SK-N-SH (cell line): Measurements from ENCODE around the gene PODXL2. TPM values are rescaled to one million over a fixed set of nuclear protein-coding genes. Genes with fewer than 3 reads are reported as not detected.

Experiments
- CTCF ChIA-PET: fragments of 300-600, 350-600 bp; formaldehyde crosslinking; extraction: SDS; loops from one replicate; lab custom pipeline; 2021; lab: Yijun Ruan, JAX
- POLR2A ChIA-PET: fragments of 350-600 bp; sonication (Branson Sonifier 250); formaldehyde crosslinking; extraction: SDS; loops from one replicate; lab custom pipeline; 2020; ENCODE audit warnings: antibody characterized with exemption, inconsistent platforms; lab: Yijun Ruan, JAX
- DNase-seq: peaks from one replicate; pipeline ENCODE4 v3.0.0; 2012
- H2AFZ ChIP-seq: fragments of 200-600 bp; sonication (generic); 2 replicates; pipeline ENCODE4 v1.8.1; 2016; ENCODE audit warnings: antibody characterized with exemption, mild to moderate bottlenecking, low read depth
- H3F3A ChIP-seq: fragments of 200-600 bp; sonication (generic); replicated peaks from 2 replicates; pipeline ENCODE3; 2016; ENCODE audit warnings: antibody characterized with exemption, mild to moderate bottlenecking; ENCODE audit not compliant: insufficient read depth
- H3K27ac ChIP-seq, 2 experiments: fragments of 200-500 bp in 1 of 2; fragments of 200-600 bp in 1 of 2; sonication (Bioruptor generic) in 1 of 2; sonication (generic), shearing (Covaris generic) in 1 of 2; 2 replicates each; pipeline versions ENCODE4 v1.5.1 to v1.6.1; 2014 to 2016; ENCODE audit warnings: low read depth in 2 of 2, inconsistent platforms in 1 of 2, low read length in 1 of 2, mild to moderate bottlenecking in 1 of 2, mixed read lengths in 1 of 2
- H3K27me3 ChIP-seq: fragments of 200-600 bp; sonication (generic), shearing (Covaris generic); 2 replicates; pipeline ENCODE4 v1.6.1; 2016; ENCODE audit warnings: mixed run types; ENCODE audit not compliant: insufficient read depth
- H3K36me3 ChIP-seq, 2 experiments: fragments of 200-500 bp in 1 of 2; fragments of 200-600 bp in 1 of 2; sonication (Bioruptor generic) in 1 of 2; sonication (generic) in 1 of 2; replicated peaks in 1 of 2; 2 replicates each; pipeline versions ENCODE3 to v1.5.1; 2014 to 2016; ENCODE audit warnings: low read length in 1 of 2, mild to moderate bottlenecking in 1 of 2; ENCODE audit not compliant: insufficient read depth in 2 of 2, control insufficient read depth in 1 of 2
- H3K4me1 ChIP-seq, 2 experiments: fragments of 200-500 bp in 1 of 2; fragments of 200-600 bp in 1 of 2; sonication (Bioruptor generic) in 1 of 2; sonication (generic), shearing (Covaris generic) in 1 of 2; 2 replicates each; pipeline versions ENCODE4 v1.5.1 to v1.6.1; 2014 to 2016; ENCODE audit warnings: low read depth in 1 of 2, low read length in 1 of 2, mixed run types in 1 of 2; ENCODE audit not compliant: insufficient read depth in 2 of 2, control insufficient read depth in 1 of 2
- H3K4me2 ChIP-seq: fragments of 200-600 bp; sonication (generic), shearing (Covaris generic); 2 replicates; pipeline ENCODE4 v1.6.1; 2017; ENCODE audit warnings: mixed run types
- H3K4me3 ChIP-seq, 2 experiments: fragments of 200-500 bp in 1 of 2; fragments of 200-600 bp in 1 of 2; sonication (Bioruptor generic) in 1 of 2; sonication (generic), shearing (Covaris generic) in 1 of 2; 2 replicates each; pipeline versions ENCODE4 v1.5.1 to v1.8.1; 2014 to 2016; ENCODE audit warnings: low read depth in 2 of 2, inconsistent platforms in 1 of 2, low read length in 1 of 2, mild to moderate bottlenecking in 1 of 2, mixed read lengths in 1 of 2, moderate library complexity in 1 of 2
- H3K79me2 ChIP-seq: fragments of 200-600 bp; sonication (generic); 2 replicates; pipeline ENCODE4 v1.8.1; 2017; ENCODE audit warnings: mild to moderate bottlenecking; ENCODE audit not compliant: insufficient read depth
- H3K9ac ChIP-seq: fragments of 200-600 bp; sonication (generic); 2 replicates; pipeline ENCODE4 v1.6.1; 2017; ENCODE audit warnings: mixed run types
- H3K9me2 ChIP-seq: fragments of 200-600 bp; sonication (generic); 2 replicates; pipeline ENCODE4 v1.6.1; 2017; ENCODE audit warnings: mixed run types
- H3K9me3 ChIP-seq: fragments of 200-600 bp; sonication (generic); 2 replicates; pipeline ENCODE4 v1.6.1; 2017; ENCODE audit warnings: mixed run types, mild to moderate bottlenecking, moderate library complexity
- H4K20me1 ChIP-seq: fragments of 200-600 bp; sonication (generic); 2 replicates; pipeline ENCODE4 v1.6.1; 2017; ENCODE audit warnings: mild to moderate bottlenecking, mixed run types; ENCODE audit not compliant: insufficient read depth
- ELF1 ChIP-seq: IDR thresholded peaks from 2 replicates; pipeline ENCODE4 v1.4.0; 2012
- EP300 ChIP-seq, 2 experiments: IDR thresholded peaks; 2 replicates each; pipeline versions ENCODE4 v1.4.0 to v1.6.1; 2012; ENCODE audit warnings: borderline replicate concordance in 1 of 2, low read depth in 1 of 2, low read length in 1 of 2
- FOSL2 ChIP-seq: IDR thresholded peaks from 2 replicates; pipeline ENCODE4 v1.4.0; 2012; ENCODE audit warnings: low read depth, mild to moderate bottlenecking, moderate library complexity, borderline replicate concordance
- FOXJ3 ChIP-seq: sonication (generic); formaldehyde crosslinking; IDR thresholded peaks from 2 replicates; pipeline ENCODE4 v1.5.1; 2020; ENCODE audit warnings: mild to moderate bottlenecking, missing genetic modification reagents
- GABPA ChIP-seq: IDR thresholded peaks from 2 replicates; pipeline ENCODE4 v1.4.0; 2012; ENCODE audit warnings: low read depth, mild to moderate bottlenecking
- GATA2 ChIP-seq: sonication (generic); formaldehyde crosslinking; IDR thresholded peaks from 2 replicates; pipeline ENCODE4 v1.5.0; 2020; ENCODE audit warnings: mild to moderate bottlenecking, missing genetic modification reagents
- NFIC ChIP-seq: IDR thresholded peaks from 2 replicates; pipeline ENCODE4 v1.4.0; 2012; ENCODE audit warnings: borderline replicate concordance
- NRF1 ChIP-seq: IDR thresholded peaks from 2 replicates; pipeline ENCODE4 v1.6.1; 2012; ENCODE audit warnings: low read depth, mild to moderate bottlenecking, low read length
- POLR2AphosphoS5 ChIP-seq: IDR thresholded peaks from 2 replicates; pipeline ENCODE4 v1.6.1; 2012; ENCODE audit warnings: low read depth, low read length
- RFX5 ChIP-seq: IDR thresholded peaks from 2 replicates; pipeline ENCODE4 v1.6.1; 2012; ENCODE audit warnings: mild to moderate bottlenecking, improper control_type of control experiment, low read length
- RXRA ChIP-seq: IDR thresholded peaks from 2 replicates; pipeline ENCODE4 v1.4.0; 2012; ENCODE audit warnings: low read depth, mild to moderate bottlenecking, borderline replicate concordance
- TAF1 ChIP-seq: IDR thresholded peaks from 2 replicates; pipeline ENCODE4 v1.6.1; 2012; ENCODE audit warnings: low read depth, mild to moderate bottlenecking, low read length, moderate library complexity, borderline replicate concordance
- TCF12 ChIP-seq: IDR thresholded peaks from 2 replicates; pipeline ENCODE4 v1.4.0; 2012
- TEAD4 ChIP-seq: IDR thresholded peaks from 2 replicates; pipeline ENCODE4 v1.4.0; 2012; ENCODE audit warnings: mild to moderate bottlenecking, borderline replicate concordance; ENCODE audit not compliant: insufficient read depth
- WGBS: methylation state at CpG from one replicate; pipeline ENCODE4 v1.1.6; 2017; ENCODE audit warnings: low lambda C conversion rate; 5-methylcytosine and 5-hydroxymethylcytosine counted together
- polyA plus RNA-seq, 3 experiments: library from polyadenylated mRNA; depleted of rRNA; stranded (reverse); fragments of >200 nt; gene quantifications; 2 replicates each; pipeline ENCODE4 v1.2.3, GENCODE V29; 2012
- TF ChIP-seq, protein P1 (sequence below): IDR thresholded peaks from 2 replicates; pipeline ENCODE4 v1.4.0; 2012; ENCODE audit warnings: low read depth
- TF ChIP-seq, protein P2 (sequence below): IDR thresholded peaks from 2 replicates; pipeline ENCODE4 v1.6.1; 2012; ENCODE audit warnings: mild to moderate bottlenecking, low read depth, low read length, moderate library complexity
- TF ChIP-seq, protein P3 (sequence below): IDR thresholded peaks from 2 replicates; pipeline ENCODE4 v1.4.0; 2012; ENCODE audit warnings: low read depth, borderline replicate concordance
- TF ChIP-seq, protein P4 (sequence below): IDR thresholded peaks from 2 replicates; pipeline ENCODE4; 2012
- TF ChIP-seq, protein P5 (sequence below): fragments of 200-600 bp; sonication (generic); IDR thresholded peaks from 2 replicates; pipeline ENCODE4 v1.6.1; 2017; ENCODE audit warnings: antibody characterized with exemption, mild to moderate bottlenecking, moderate library complexity
- TF ChIP-seq, protein P6 (sequence below): IDR thresholded peaks from 2 replicates; pipeline ENCODE4 v1.4.0; 2012; ENCODE audit warnings: low read depth, borderline replicate concordance
- TF ChIP-seq, protein P7 (sequence below): fragments of 150-350 bp; IDR thresholded peaks from 2 replicates; pipeline ENCODE4 v1.6.1; 2017; ENCODE audit warnings: antibody characterized with exemption, low read length, low read depth, borderline replicate concordance

The PODXL2 gene
- polyA plus RNA-seq, 1 of the 3 experiments (the other 2 are of a cell fraction) = 27.5 TPM

DNA sequence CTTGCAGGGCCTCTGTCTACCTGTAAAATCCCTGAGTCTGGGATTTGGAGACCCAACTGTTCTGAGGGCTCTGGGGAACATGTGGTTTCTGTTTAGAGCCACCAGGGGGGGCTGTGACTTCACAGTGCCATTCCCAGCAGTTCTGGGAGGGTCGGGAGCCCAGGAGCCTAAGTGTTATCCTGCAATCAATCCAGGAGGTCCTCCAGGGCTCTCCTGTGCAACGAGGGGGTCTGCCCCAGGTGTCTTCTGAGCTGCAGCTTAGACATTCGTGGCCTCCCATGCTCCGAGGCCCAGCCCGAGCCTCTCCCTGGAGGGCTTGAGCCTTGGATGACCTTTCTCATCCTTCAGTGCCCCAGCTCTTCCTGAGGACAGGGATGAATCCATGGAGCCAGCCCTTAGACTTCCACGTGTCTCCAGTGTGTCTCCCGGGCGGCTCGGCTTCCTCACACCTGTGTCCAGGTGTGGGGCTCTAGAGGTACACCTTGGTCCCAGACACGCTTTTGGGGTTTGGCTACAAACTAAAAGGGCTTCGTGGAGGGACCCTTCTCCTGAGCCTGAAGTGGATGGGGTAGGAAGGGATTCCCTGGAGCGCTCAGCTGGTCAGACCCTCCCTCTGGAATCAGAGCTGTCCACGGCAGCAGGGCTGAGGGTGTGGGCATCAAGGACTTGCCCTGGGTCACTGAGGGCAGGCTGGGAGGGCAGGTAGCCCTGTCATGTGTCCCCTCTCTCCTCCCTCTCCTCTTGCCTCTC is 23.4 kb downstream of the PODXL2 start:
- Histone ChIP-seq H3K4me2 (no peak overlapping the region), H3K9ac (no peak overlapping the region), H4K20me1 (no peaks in the 10 kb centered on the region), H3K9me3 (no peaks in the 10 kb centered on the region), H3K4me1 (peaks cover 0 to 8% of the 10 kb centered on the region in 2 experiments; a peak in 2 of 4 replicates), H2AFZ (no peak overlapping the region), H3K79me2 (no peaks in the 10 kb centered on the region), H3K27ac (no peak overlapping the region), H3K36me3 (no peaks in the 10 kb centered on the region), H3K27me3 (no peaks in the 10 kb centered on the region), H3F3A (peaks cover 14% of the 10 kb centered on the region), H3K9me2 (no peaks in the 10 kb centered on the region), H3K4me3 (no peak overlapping the region; a peak in 1 of 4 replicates)
- 63% methylated on average over 7 of the region's 13 CpGs for WGBS
- CTCF ChIA-PET = interaction anchor here (0.6 to 3.4 kb wide), 29 partner anchors 9 to 557 kb away, joined by 3 to 35 read pairs (median 6); partner anchors contain the start of genes ABTB1, MGLL and PODXL2
- DNase-seq = peak; percentile 79
- POLR2A ChIA-PET = no interaction called here
- TF ChIP-seq, protein P1, sequence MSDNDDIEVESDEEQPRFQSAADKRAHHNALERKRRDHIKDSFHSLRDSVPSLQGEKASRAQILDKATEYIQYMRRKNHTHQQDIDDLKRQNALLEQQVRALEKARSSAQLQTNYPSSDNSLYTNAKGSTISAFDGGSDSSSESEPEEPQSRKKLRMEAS = peak; percentile 59
- TF ChIP-seq, protein P2, sequence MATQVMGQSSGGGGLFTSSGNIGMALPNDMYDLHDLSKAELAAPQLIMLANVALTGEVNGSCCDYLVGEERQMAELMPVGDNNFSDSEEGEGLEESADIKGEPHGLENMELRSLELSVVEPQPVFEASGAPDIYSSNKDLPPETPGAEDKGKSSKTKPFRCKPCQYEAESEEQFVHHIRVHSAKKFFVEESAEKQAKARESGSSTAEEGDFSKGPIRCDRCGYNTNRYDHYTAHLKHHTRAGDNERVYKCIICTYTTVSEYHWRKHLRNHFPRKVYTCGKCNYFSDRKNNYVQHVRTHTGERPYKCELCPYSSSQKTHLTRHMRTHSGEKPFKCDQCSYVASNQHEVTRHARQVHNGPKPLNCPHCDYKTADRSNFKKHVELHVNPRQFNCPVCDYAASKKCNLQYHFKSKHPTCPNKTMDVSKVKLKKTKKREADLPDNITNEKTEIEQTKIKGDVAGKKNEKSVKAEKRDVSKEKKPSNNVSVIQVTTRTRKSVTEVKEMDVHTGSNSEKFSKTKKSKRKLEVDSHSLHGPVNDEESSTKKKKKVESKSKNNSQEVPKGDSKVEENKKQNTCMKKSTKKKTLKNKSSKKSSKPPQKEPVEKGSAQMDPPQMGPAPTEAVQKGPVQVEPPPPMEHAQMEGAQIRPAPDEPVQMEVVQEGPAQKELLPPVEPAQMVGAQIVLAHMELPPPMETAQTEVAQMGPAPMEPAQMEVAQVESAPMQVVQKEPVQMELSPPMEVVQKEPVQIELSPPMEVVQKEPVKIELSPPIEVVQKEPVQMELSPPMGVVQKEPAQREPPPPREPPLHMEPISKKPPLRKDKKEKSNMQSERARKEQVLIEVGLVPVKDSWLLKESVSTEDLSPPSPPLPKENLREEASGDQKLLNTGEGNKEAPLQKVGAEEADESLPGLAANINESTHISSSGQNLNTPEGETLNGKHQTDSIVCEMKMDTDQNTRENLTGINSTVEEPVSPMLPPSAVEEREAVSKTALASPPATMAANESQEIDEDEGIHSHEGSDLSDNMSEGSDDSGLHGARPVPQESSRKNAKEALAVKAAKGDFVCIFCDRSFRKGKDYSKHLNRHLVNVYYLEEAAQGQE = no peak
- TF ChIP-seq GABPA (no peak), FOXJ3 (CRISPR knock-in tag) (no peak), TAF1 (no peak), RFX5 (no peak), NFIC (no peak), EP300 (IDR thresholded peaks at IDR 0.05; ENCODE audit: borderline replicate concordance in 1 of 2, low read depth in 1 of 2, low read length in 1 of 2) (no peak), RXRA (no peak), GATA2 (no peak), NRF1 (no peak), TEAD4 (no peak), ELF1 (no peak), FOSL2 (no peak), POLR2AphosphoS5 (no peak), TCF12 (no peak)
- TF ChIP-seq, protein P3, sequence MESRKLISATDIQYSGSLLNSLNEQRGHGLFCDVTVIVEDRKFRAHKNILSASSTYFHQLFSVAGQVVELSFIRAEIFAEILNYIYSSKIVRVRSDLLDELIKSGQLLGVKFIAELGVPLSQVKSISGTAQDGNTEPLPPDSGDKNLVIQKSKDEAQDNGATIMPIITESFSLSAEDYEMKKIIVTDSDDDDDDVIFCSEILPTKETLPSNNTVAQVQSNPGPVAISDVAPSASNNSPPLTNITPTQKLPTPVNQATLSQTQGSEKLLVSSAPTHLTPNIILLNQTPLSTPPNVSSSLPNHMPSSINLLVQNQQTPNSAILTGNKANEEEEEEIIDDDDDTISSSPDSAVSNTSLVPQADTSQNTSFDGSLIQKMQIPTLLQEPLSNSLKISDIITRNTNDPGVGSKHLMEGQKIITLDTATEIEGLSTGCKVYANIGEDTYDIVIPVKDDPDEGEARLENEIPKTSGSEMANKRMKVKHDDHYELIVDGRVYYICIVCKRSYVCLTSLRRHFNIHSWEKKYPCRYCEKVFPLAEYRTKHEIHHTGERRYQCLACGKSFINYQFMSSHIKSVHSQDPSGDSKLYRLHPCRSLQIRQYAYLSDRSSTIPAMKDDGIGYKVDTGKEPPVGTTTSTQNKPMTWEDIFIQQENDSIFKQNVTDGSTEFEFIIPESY = no peak
- TF ChIP-seq, protein P4, sequence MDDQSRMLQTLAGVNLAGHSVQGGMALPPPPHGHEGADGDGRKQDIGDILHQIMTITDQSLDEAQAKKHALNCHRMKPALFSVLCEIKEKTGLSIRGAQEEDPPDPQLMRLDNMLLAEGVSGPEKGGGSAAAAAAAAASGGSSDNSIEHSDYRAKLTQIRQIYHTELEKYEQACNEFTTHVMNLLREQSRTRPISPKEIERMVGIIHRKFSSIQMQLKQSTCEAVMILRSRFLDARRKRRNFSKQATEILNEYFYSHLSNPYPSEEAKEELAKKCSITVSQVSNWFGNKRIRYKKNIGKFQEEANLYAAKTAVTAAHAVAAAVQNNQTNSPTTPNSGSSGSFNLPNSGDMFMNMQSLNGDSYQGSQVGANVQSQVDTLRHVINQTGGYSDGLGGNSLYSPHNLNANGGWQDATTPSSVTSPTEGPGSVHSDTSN = no peak
- TF ChIP-seq, protein P5, sequence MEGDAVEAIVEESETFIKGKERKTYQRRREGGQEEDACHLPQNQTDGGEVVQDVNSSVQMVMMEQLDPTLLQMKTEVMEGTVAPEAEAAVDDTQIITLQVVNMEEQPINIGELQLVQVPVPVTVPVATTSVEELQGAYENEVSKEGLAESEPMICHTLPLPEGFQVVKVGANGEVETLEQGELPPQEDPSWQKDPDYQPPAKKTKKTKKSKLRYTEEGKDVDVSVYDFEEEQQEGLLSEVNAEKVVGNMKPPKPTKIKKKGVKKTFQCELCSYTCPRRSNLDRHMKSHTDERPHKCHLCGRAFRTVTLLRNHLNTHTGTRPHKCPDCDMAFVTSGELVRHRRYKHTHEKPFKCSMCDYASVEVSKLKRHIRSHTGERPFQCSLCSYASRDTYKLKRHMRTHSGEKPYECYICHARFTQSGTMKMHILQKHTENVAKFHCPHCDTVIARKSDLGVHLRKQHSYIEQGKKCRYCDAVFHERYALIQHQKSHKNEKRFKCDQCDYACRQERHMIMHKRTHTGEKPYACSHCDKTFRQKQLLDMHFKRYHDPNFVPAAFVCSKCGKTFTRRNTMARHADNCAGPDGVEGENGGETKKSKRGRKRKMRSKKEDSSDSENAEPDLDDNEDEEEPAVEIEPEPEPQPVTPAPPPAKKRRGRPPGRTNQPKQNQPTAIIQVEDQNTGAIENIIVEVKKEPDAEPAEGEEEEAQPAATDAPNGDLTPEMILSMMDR = peak; percentile 89
- TF ChIP-seq, protein P6, sequence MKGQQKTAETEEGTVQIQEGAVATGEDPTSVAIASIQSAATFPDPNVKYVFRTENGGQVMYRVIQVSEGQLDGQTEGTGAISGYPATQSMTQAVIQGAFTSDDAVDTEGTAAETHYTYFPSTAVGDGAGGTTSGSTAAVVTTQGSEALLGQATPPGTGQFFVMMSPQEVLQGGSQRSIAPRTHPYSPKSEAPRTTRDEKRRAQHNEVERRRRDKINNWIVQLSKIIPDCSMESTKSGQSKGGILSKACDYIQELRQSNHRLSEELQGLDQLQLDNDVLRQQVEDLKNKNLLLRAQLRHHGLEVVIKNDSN = no peak
- TF ChIP-seq, protein P7, sequence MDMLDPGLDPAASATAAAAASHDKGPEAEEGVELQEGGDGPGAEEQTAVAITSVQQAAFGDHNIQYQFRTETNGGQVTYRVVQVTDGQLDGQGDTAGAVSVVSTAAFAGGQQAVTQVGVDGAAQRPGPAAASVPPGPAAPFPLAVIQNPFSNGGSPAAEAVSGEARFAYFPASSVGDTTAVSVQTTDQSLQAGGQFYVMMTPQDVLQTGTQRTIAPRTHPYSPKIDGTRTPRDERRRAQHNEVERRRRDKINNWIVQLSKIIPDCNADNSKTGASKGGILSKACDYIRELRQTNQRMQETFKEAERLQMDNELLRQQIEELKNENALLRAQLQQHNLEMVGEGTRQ = no peak
